ENCODE results near the gene BANF2.

Gene BANF2

DNA sequence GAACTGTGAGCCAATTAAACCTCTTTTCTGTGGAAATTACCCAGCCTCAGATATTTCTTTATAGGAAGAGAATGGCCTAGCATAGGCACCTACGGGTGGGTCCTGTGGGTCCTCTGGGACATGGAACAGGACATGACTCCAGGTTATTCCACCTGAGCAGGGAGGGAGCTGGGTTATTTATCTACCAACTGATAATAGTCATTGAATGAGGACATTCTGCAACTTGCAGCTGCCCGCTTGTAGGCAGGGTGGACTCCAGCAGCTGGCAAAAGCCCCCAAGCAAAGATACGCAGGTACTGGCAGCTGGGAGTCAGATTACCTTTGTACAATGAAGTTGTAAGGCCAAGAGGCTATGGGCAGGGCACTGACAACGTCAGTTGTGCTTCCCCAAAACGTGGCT lies 1.4 kb upstream of the BANF2 start (continued):
- TF ChIP-seq, protein P1, sequence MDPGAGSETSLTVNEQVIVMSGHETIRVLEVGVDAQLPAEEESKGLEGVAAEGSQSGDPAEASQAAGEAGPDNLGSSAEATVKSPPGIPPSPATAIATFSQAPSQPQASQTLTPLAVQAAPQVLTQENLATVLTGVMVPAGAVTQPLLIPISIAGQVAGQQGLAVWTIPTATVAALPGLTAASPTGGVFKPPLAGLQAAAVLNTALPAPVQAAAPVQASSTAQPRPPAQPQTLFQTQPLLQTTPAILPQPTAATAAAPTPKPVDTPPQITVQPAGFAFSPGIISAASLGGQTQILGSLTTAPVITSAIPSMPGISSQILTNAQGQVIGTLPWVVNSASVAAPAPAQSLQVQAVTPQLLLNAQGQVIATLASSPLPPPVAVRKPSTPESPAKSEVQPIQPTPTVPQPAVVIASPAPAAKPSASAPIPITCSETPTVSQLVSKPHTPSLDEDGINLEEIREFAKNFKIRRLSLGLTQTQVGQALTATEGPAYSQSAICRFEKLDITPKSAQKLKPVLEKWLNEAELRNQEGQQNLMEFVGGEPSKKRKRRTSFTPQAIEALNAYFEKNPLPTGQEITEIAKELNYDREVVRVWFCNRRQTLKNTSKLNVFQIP (CRISPR knock-in tag; IDR thresholded peaks at IDR 0.05; ENCODE audit: borderline replicate concordance, low read depth) = no peak
- TF ChIP-seq, protein P2, sequence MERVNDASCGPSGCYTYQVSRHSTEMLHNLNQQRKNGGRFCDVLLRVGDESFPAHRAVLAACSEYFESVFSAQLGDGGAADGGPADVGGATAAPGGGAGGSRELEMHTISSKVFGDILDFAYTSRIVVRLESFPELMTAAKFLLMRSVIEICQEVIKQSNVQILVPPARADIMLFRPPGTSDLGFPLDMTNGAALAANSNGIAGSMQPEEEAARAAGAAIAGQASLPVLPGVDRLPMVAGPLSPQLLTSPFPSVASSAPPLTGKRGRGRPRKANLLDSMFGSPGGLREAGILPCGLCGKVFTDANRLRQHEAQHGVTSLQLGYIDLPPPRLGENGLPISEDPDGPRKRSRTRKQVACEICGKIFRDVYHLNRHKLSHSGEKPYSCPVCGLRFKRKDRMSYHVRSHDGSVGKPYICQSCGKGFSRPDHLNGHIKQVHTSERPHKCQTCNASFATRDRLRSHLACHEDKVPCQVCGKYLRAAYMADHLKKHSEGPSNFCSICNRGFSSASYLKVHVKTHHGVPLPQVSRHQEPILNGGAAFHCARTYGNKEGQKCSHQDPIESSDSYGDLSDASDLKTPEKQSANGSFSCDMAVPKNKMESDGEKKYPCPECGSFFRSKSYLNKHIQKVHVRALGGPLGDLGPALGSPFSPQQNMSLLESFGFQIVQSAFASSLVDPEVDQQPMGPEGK (CRISPR knock-in tag; IDR thresholded peaks at IDR 0.05; ENCODE audit: borderline replicate concordance) = no peak
- no peak for TF ChIP-seq CSDC2 (CRISPR knock-in tag; IDR thresholded peaks at IDR 0.05)

- ATAC-seq = no peak
- TF ChIP-seq GLIS3 (CRISPR knock-in tag; IDR thresholded peaks at IDR 0.05) (no peak), ZFP30 (CRISPR knock-in tag; IDR thresholded peaks at IDR 0.05) (no peak), CREB5 (CRISPR knock-in tag; IDR thresholded peaks at IDR 0.05; ENCODE audit: low read depth) (no peak), ZNF70 (CRISPR knock-in tag; IDR thresholded peaks at IDR 0.05) (no peak), BACH2 (CRISPR knock-in tag; IDR thresholded peaks at IDR 0.05; ENCODE audit: borderline replicate concordance) (no peak), TCF4 (CRISPR knock-in tag; IDR thresholded peaks at IDR 0.05; ENCODE audit: borderline replicate concordance) (no peak), ZNF8 (CRISPR knock-in tag; IDR thresholded peaks at IDR 0.05) (no peak), ESRRG (CRISPR knock-in tag; IDR thresholded peaks at IDR 0.05) (no peak), TOX (CRISPR knock-in tag; IDR thresholded peaks at IDR 0.05; ENCODE audit: borderline replicate concordance) (no peak), ZNF565 (CRISPR knock-in tag; conservative IDR thresholded peaks at IDR 0.05; ENCODE audit: low read depth) (no peak)
- TF ChIP-seq, protein P3, sequence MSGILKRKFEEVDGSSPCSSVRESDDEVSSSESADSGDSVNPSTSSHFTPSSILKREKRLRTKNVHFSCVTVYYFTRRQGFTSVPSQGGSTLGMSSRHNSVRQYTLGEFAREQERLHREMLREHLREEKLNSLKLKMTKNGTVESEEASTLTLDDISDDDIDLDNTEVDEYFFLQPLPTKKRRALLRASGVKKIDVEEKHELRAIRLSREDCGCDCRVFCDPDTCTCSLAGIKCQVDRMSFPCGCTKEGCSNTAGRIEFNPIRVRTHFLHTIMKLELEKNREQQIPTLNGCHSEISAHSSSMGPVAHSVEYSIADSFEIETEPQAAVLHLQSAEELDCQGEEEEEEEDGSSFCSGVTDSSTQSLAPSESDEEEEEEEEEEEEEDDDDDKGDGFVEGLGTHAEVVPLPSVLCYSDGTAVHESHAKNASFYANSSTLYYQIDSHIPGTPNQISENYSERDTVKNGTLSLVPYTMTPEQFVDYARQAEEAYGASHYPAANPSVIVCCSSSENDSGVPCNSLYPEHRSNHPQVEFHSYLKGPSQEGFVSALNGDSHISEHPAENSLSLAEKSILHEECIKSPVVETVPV (CRISPR knock-in tag; IDR thresholded peaks at IDR 0.05) = no peak
- TF ChIP-seq, protein P1 (CRISPR knock-in tag; IDR thresholded peaks at IDR 0.05; ENCODE audit: borderline replicate concordance, low read depth) = no peak
These were observed 871 bp downstream of the BANF2 start for GRCh38 chr20:17700637-17701036.

DNA sequence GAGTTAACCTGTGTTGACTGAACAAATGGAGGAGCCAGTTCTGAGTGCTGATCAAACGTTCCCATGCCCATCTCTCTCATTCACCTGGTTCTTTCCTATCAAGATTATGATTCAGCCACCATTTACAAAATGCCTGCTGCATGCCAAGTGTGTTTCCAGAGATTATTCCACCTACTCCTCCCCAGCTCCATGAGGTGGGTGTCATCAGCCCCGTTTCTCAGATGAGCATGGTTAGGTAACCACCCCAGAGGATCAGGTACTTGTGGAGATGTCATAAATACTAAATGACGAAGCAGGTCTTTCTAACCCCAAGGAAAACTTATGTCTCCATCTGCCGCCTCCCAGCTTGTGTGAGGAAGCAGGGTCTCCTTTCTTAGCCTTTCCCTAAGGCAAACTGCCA lies 2.1 kb downstream of the BANF2 start:
- TF ChIP-seq ZNF70 (CRISPR knock-in tag; IDR thresholded peaks at IDR 0.05) (no peak), TCF4 (CRISPR knock-in tag; IDR thresholded peaks at IDR 0.05; ENCODE audit: borderline replicate concordance) (no peak), OSR1 (CRISPR knock-in tag; IDR thresholded peaks at IDR 0.05) (no peak), ISL1 (CRISPR knock-in tag; IDR thresholded peaks at IDR 0.05) (no peak), ESRRG (CRISPR knock-in tag; IDR thresholded peaks at IDR 0.05) (no peak), GLIS3 (CRISPR knock-in tag; IDR thresholded peaks at IDR 0.05) (no peak), ZFP3 (CRISPR knock-in tag; IDR thresholded peaks at IDR 0.05) (no peak), ZNF8 (CRISPR knock-in tag; IDR thresholded peaks at IDR 0.05) (no peak), PPARA (CRISPR knock-in tag; IDR thresholded peaks at IDR 0.05; ENCODE audit: borderline replicate concordance) (no peak)
- TF ChIP-seq, protein P1 (CRISPR knock-in tag; IDR thresholded peaks at IDR 0.05; ENCODE audit: borderline replicate concordance, low read depth) = no peak
- TF ChIP-seq, protein P3 (CRISPR knock-in tag; IDR thresholded peaks at IDR 0.05) = no peak
- ATAC-seq = no peak
